SH-SY5Y (cell line): Measurements from ENCODE around the gene MASP2.

Source experiments
- GATA2 ChIP-seq: IDR thresholded peaks from 2 replicates; pipeline ENCODE4 v1.6.1; 2011; ENCODE audit warnings: mild to moderate bottlenecking, low read depth, low read length
- GATA3 ChIP-seq: IDR thresholded peaks from 2 replicates; pipeline ENCODE4 v1.6.1; 2011; ENCODE audit warnings: low read depth, mild to moderate bottlenecking, low read length, moderate library complexity

GRCh38 chr1:11051781-11052511 is 4.9 kb upstream of the MASP2 start:
- TF ChIP-seq GATA2 (no peak), GATA3 (no peak)
